ENCODE measurements around the gene USP49. TPM values are rescaled to one million over a fixed set of nuclear protein-coding genes. Genes with fewer than 3 reads are reported as not detected.

The USP49 gene
- total RNA-seq, 1 experiment from 2014 or later: 6.9 TPM

- intact Hi-C loops (cut with micrococcal nuclease): loop anchor here (1.0 to 10.0 kb wide), 5 partner anchors 45 to 435 kb away; partner anchors contain the start of genes MRPS10 and TFEB
- no peaks in the 10 kb centered on the region for H3K9me2 ChIP-seq (ENCODE audit: insufficient read depth)
- peak within 1 kb of the TSS; percentile 69 for H3K27ac ChIP-seq (ENCODE audit: low read depth, low read length)
- ChIA-PET CTCF (interaction anchor here (0.7 to 2.8 kb wide), 3 partner anchors 12 to 265 kb away, joined by 3 to 13 read pairs (median 4); no protein-coding TSS in a partner anchor), POLR2A (no interaction called here), RAD21 (ENCODE audit: low non-redundant PET in 1 of 2, low total read pairs in 2 of 2, uncharacterized antibody in 2 of 2, unreplicated experiment in 2 of 2) (no interaction called here)
- H3K4me3 ChIP-seq (replicated peaks in 1 of 2; ENCODE audit: low read depth in 1 of 2, low read length in 2 of 2): peak within 1 kb of the TSS; percentile 77 to 83
- H3K36me3 ChIP-seq (ENCODE audit: control insufficient read depth in 1 of 2, insufficient read depth in 2 of 2, low read length in 2 of 2): no peaks in the 10 kb centered on the region; a peak in 1 of 4 replicates
- no peaks in the 10 kb centered on the region for H3K79me2 ChIP-seq (ENCODE audit: insufficient read depth, low read length)
- TF ChIP-seq POLR2AphosphoS5 (IDR thresholded peaks at IDR 0.05; ENCODE audit: low read depth, low read length) (peak; percentile 6), CTCF (IDR thresholded peaks at IDR 0.05 in 2 of 3, conservative IDR thresholded peaks at IDR 0.05 in 1 of 3; ENCODE audit: borderline replicate concordance in 1 of 3, insufficient read depth in 1 of 3, low read depth in 2 of 3, low read length in 2 of 3) (peak in 2 of 3 experiments; percentile 86 to 90; a peak in 4 of 6 replicates), EZH2phosphoT487 (IDR thresholded peaks at IDR 0.05; ENCODE audit: borderline replicate concordance) (no peak), YY1 (IDR thresholded peaks at IDR 0.05; ENCODE audit: extremely low read depth, insufficient replicate concordance, low read depth, low read length) (peak; percentile 81), CEBPB (IDR thresholded peaks at IDR 0.05; ENCODE audit: low read depth) (no peak), ELF1 (IDR thresholded peaks at IDR 0.05; ENCODE audit: borderline replicate concordance, low read depth) (no peak)
- H3K9ac ChIP-seq (ENCODE audit: low read length): peak within 1 kb of the TSS; percentile 68
- no peaks in the 10 kb centered on the region for H3K9me3 ChIP-seq (ENCODE audit: control insufficient read depth in 1 of 2, insufficient read depth in 1 of 2, low read depth in 1 of 2, low read length in 2 of 2)
- no peaks in the 10 kb centered on the region for H4K20me1 ChIP-seq (ENCODE audit: insufficient read depth)
- H3K27me3 ChIP-seq (ENCODE audit: insufficient read depth, low read length): no peaks in the 10 kb centered on the region
- DNase-seq (ENCODE audit: low read depth, low spot score) (peak; percentile 90), ATAC-seq (peak; percentile 91)
- peak within 1 kb of the TSS; percentile 80 for H2AFZ ChIP-seq (ENCODE audit: low read depth, low read length, poor library complexity, severe bottlenecking)
- H3K4me1 ChIP-seq (ENCODE audit: control insufficient read depth in 1 of 2, insufficient read depth in 2 of 2, low read length in 2 of 2): peaks cover 14 to 23% of the 10 kb centered on the region in 2 experiments
- BruUV-seq (replicated peaks): no TSS peak
- H3K4me2 ChIP-seq (ENCODE audit: low read length): peak within 1 kb of the TSS; percentile 99
Observed at GRCh38 chr6:41779788-41780550, 115.2 kb downstream of the USP49 start, which contains the start of gene FRS3. FRS3 (minus strand) TSS chr6:41779900; CDS start chr6:41776987, 2,913 bp downstream.

Measured in HCT116 (cell line).